ENCODE results near the gene FCN3. TPM values are rescaled to one million over a fixed set of nuclear protein-coding genes. Genes with fewer than 3 reads are reported as not detected.

FCN3 gene
- total and polyA plus RNA-seq, 9 of the 15 experiments (the other 6 are each of a cell fraction or from before 2014, with no cell fraction given) = 0.49 TPM; not detected in 8

DNA sequence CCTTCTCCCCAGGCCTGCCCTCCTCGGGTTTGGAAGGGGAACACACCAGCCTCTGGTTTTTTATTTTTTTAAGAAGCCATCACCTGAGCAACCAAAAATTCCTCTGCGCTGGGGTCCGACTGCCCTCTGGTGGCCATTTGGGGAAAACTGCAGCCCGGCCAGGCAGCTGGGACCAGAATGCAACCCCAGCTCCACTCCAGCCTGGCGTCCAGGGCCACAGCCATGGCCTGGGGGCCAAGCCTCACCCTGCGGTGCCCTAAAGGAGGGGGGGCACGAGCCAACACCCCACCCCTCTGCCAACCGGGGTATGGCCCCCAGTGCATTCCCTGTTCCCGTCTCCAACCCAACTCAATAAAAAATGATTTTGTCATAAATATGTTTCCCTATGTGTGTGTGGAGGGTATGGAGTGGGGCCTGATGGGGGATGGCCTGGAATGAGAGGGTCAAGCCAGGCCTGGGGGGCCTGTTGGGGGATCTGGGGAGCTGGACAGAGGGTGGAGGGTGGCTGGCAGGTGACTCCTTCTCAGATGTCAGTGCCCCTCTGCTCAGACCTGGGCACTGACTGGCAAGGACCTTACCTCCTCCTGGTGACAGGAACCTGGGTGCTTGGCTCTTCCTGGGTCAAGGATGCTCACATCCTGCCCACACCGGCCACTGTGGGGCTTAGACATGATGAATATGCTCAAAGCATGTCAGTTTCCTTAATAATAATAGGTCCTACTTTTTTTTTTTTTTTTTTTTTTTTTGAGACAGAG is 21.0 kb upstream of the FCN3 start (continued):
- TF ChIP-seq, protein P1, sequence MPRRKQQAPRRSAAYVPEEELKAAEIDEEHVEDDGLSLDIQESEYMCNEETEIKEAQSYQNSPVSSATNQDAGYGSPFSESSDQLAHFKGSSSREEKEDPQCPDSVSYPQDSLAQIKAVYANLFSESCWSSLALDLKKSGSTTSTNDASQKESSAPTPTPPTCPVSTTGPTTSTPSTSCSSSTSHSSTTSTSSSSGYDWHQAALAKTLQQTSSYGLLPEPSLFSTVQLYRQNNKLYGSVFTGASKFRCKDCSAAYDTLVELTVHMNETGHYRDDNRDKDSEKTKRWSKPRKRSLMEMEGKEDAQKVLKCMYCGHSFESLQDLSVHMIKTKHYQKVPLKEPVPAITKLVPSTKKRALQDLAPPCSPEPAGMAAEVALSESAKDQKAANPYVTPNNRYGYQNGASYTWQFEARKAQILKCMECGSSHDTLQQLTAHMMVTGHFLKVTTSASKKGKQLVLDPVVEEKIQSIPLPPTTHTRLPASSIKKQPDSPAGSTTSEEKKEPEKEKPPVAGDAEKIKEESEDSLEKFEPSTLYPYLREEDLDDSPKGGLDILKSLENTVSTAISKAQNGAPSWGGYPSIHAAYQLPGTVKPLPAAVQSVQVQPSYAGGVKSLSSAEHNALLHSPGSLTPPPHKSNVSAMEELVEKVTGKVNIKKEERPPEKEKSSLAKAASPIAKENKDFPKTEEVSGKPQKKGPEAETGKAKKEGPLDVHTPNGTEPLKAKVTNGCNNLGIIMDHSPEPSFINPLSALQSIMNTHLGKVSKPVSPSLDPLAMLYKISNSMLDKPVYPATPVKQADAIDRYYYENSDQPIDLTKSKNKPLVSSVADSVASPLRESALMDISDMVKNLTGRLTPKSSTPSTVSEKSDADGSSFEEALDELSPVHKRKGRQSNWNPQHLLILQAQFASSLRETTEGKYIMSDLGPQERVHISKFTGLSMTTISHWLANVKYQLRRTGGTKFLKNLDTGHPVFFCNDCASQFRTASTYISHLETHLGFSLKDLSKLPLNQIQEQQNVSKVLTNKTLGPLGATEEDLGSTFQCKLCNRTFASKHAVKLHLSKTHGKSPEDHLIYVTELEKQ (CRISPR knock-in tag; IDR thresholded peaks at IDR 0.05) = no peak
- TF ChIP-seq ZEB2 (IDR thresholded peaks at IDR 0.05) (no peak), RBM14 (IDR thresholded peaks at IDR 0.05; ENCODE audit: borderline replicate concordance, insufficient read depth, low read depth, low read length) (no peak), PCBP1 (IDR thresholded peaks at IDR 0.05; ENCODE audit: low read depth, low read length, poor library complexity, severe bottlenecking) (no peak), HSF4 (CRISPR knock-in tag; IDR thresholded peaks at IDR 0.05; ENCODE audit: borderline replicate concordance) (no peak), SMARCE1 (IDR thresholded peaks at IDR 0.05) (no peak), CBFB (CRISPR knock-in tag; IDR thresholded peaks at IDR 0.05) (no peak), ZKSCAN1 (IDR thresholded peaks at IDR 0.05; ENCODE audit: low read depth, low read length) (0 out of 2 replicates have a peak, but pooled peaks have one; percentile 31), ZSCAN32 (CRISPR knock-in tag; IDR thresholded peaks at IDR 0.05) (no peak), DDX20 (tag; IDR thresholded peaks at IDR 0.05; ENCODE audit: low read depth) (no peak), POLR2A (conservative IDR thresholded peaks at IDR 0.05) (peak; percentile 49), MYNN (IDR thresholded peaks at IDR 0.05) (peak; percentile 29; the same call in 1 of the 2 replicates), MYNN (CRISPR knock-in tag; IDR thresholded peaks at IDR 0.05) (no peak)
- TF ChIP-seq, protein P2, sequence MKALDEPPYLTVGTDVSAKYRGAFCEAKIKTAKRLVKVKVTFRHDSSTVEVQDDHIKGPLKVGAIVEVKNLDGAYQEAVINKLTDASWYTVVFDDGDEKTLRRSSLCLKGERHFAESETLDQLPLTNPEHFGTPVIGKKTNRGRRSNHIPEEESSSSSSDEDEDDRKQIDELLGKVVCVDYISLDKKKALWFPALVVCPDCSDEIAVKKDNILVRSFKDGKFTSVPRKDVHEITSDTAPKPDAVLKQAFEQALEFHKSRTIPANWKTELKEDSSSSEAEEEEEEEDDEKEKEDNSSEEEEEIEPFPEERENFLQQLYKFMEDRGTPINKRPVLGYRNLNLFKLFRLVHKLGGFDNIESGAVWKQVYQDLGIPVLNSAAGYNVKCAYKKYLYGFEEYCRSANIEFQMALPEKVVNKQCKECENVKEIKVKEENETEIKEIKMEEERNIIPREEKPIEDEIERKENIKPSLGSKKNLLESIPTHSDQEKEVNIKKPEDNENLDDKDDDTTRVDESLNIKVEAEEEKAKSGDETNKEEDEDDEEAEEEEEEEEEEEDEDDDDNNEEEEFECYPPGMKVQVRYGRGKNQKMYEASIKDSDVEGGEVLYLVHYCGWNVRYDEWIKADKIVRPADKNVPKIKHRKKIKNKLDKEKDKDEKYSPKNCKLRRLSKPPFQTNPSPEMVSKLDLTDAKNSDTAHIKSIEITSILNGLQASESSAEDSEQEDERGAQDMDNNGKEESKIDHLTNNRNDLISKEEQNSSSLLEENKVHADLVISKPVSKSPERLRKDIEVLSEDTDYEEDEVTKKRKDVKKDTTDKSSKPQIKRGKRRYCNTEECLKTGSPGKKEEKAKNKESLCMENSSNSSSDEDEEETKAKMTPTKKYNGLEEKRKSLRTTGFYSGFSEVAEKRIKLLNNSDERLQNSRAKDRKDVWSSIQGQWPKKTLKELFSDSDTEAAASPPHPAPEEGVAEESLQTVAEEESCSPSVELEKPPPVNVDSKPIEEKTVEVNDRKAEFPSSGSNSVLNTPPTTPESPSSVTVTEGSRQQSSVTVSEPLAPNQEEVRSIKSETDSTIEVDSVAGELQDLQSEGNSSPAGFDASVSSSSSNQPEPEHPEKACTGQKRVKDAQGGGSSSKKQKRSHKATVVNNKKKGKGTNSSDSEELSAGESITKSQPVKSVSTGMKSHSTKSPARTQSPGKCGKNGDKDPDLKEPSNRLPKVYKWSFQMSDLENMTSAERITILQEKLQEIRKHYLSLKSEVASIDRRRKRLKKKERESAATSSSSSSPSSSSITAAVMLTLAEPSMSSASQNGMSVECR (CRISPR knock-in tag; IDR thresholded peaks at IDR 0.05) = no peak
- TF ChIP-seq, protein P3, sequence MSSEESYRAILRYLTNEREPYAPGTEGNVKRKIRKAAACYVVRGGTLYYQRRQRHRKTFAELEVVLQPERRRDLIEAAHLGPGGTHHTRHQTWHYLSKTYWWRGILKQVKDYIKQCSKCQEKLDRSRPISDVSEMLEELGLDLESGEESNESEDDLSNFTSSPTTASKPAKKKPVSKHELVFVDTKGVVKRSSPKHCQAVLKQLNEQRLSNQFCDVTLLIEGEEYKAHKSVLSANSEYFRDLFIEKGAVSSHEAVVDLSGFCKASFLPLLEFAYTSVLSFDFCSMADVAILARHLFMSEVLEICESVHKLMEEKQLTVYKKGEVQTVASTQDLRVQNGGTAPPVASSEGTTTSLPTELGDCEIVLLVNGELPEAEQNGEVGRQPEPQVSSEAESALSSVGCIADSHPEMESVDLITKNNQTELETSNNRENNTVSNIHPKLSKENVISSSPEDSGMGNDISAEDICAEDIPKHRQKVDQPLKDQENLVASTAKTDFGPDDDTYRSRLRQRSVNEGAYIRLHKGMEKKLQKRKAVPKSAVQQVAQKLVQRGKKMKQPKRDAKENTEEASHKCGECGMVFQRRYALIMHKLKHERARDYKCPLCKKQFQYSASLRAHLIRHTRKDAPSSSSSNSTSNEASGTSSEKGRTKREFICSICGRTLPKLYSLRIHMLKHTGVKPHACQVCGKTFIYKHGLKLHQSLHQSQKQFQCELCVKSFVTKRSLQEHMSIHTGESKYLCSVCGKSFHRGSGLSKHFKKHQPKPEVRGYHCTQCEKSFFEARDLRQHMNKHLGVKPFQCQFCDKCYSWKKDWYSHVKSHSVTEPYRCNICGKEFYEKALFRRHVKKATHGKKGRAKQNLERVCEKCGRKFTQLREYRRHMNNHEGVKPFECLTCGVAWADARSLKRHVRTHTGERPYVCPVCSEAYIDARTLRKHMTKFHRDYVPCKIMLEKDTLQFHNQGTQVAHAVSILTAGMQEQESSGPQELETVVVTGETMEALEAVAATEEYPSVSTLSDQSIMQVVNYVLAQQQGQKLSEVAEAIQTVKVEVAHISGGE (CRISPR knock-in tag; IDR thresholded peaks at IDR 0.05) = no peak
